SHP77 (cell line): Measurements from ENCODE around the gene RPL13A.
"Not testable (repeated sequence)": the region's sequence is repeated elsewhere in the genome, so short reads cannot be mapped to it uniquely, and the experiment has no call there.

Experiments
- DNase-seq, 2 experiments: peaks; one replicate each; lab custom pipeline; 2025; lab: John Stamatoyannopoulos, UW

Gene RPL13A

GRCh38 chr19:49456326-49456725 lies 31.1 kb upstream of the RPL13A start:
- no peak for DNase-seq

GRCh38 chr19:49458567-49458903 lies 28.9 kb upstream of the RPL13A start:
- no peak for DNase-seq

- DNase-seq, result no peak
Measured at GRCh38 chr19:49459388-49459787, 28.0 kb upstream of the RPL13A start.

GRCh38 chr19:49461130-49461529 lies 26.3 kb upstream of the RPL13A start:
- DNase-seq, result not testable (repeated sequence)

GRCh38 chr19:49461656-49462055 lies 25.8 kb upstream of the RPL13A start:
- no peak for DNase-seq

GRCh38 chr19:49462492-49462891 lies 24.9 kb upstream of the RPL13A start:
- no peak for DNase-seq

GRCh38 chr19:49463960-49464740 lies 23.3 kb upstream of the RPL13A start:
- no peak for DNase-seq

GRCh38 chr19:49465371-49465770 lies 22.0 kb upstream of the RPL13A start:
- no peak for DNase-seq

GRCh38 chr19:49468199-49468598 lies 19.2 kb upstream of the RPL13A start:
- DNase-seq, result no peak

GRCh38 chr19:49468746-49469447 lies 18.5 kb upstream of the RPL13A start:
- DNase-seq, result no peak

GRCh38 chr19:49469828-49470614 lies 17.4 kb upstream of the RPL13A start:
- no peak for DNase-seq

- DNase-seq, result no peak
Measured at GRCh38 chr19:49470615-49470978, 16.8 kb upstream of the RPL13A start.

GRCh38 chr19:49472936-49473335 lies 14.5 kb upstream of the RPL13A start:
- no peak for DNase-seq

- DNase-seq, result not testable (repeated sequence)
Measured at GRCh38 chr19:49473501-49473867, 13.9 kb upstream of the RPL13A start.

- peak; percentile 32 to 33 for DNase-seq
Measured at GRCh38 chr19:49473868-49474541, 13.4 kb upstream of the RPL13A start, which contains the start of gene FLT3LG. FLT3LG (plus strand) TSS chr19:49474215; CDS start chr19:49474640, 425 bp downstream.

GRCh38 chr19:49474542-49474924 lies 12.9 kb upstream of the RPL13A start:
- DNase-seq, result no peak

- DNase-seq, result no peak
Measured at GRCh38 chr19:49475191-49475917, 12.1 kb upstream of the RPL13A start.

GRCh38 chr19:49475995-49476880 lies 11.2 kb upstream of the RPL13A start:
- DNase-seq, result peak; percentile 71 to 81

GRCh38 chr19:49479975-49480628 lies 7.3 kb upstream of the RPL13A start:
- DNase-seq, result no peak
